Glomerular endothelial cell (primary cell): ENCODE data around the gene LIPC. TPM values are rescaled to one million over a fixed set of nuclear protein-coding genes. Genes with fewer than 3 reads are reported as not detected.

ENCODE experiments used
- DNase-seq: peaks from one replicate; pipeline ENCODE4 v3.0.0-alpha.2; 2011; ENCODE audit warnings: low read depth, low spot score; ENCODE audit errors: extremely low read depth
- total RNA-seq: library from RNA; depleted of rRNA; stranded (reverse); fragments of >200 nt; gene quantifications from 2 replicates; pipeline ENCODE4 v1.2.3, GENCODE V29; 2015

Gene LIPC
- total RNA-seq, 1 donor from 2014 or later, result 0.12 TPM

GRCh38 chr15:58530056-58530590 lies 98.3 kb downstream of the LIPC start:
- no peak for DNase-seq

GRCh38 chr15:58532126-58532525 lies 100.3 kb downstream of the LIPC start:
- DNase-seq, result no peak

- DNase-seq, result no peak
These were observed 102.8 kb downstream of the LIPC start for GRCh38 chr15:58534556-58534955.

- DNase-seq, result no peak
These were observed 103.5 kb downstream of the LIPC start for GRCh38 chr15:58535337-58535736.

- DNase-seq, result no peak
These were observed 104.1 kb downstream of the LIPC start for GRCh38 chr15:58535894-58536293.

- DNase-seq, result no peak
These were observed 104.6 kb downstream of the LIPC start for GRCh38 chr15:58536414-58536813.

- no peak for DNase-seq
These were observed 105.2 kb downstream of the LIPC start for GRCh38 chr15:58537033-58537432.

- no peak for DNase-seq
These were observed 106.5 kb downstream of the LIPC start for GRCh38 chr15:58538225-58538727.

- no peak for DNase-seq
These were observed 107.1 kb downstream of the LIPC start for GRCh38 chr15:58538901-58539300.

- no peak for DNase-seq
These were observed 107.8 kb downstream of the LIPC start for GRCh38 chr15:58539548-58539947.

- no peak for DNase-seq
These were observed 109.8 kb downstream of the LIPC start for GRCh38 chr15:58541410-58542087.

GRCh38 chr15:58543664-58544335 lies 112.0 kb downstream of the LIPC start:
- DNase-seq, result no peak

- no peak for DNase-seq
These were observed 113.0 kb downstream of the LIPC start for GRCh38 chr15:58544756-58545155.

- no peak for DNase-seq
These were observed 113.7 kb downstream of the LIPC start for GRCh38 chr15:58545307-58546065.

- DNase-seq, result no peak
These were observed 114.3 kb downstream of the LIPC start for GRCh38 chr15:58546066-58546591.

GRCh38 chr15:58546635-58547627 lies 115.1 kb downstream of the LIPC start:
- DNase-seq, result no peak

GRCh38 chr15:58547628-58548307 lies 116.0 kb downstream of the LIPC start:
- DNase-seq, result no peak

- no peak for DNase-seq
These were observed 116.7 kb downstream of the LIPC start for GRCh38 chr15:58548308-58549012.
